Activated T-helper 2 cell treated with anti-CD3 and anti-CD28 coated beads, Interferon-gamma antibody, Interleukin-2, Interleukin-4, amounts not matched to agents 10 μg/mL and 5 μg/mL and 100 μg/mL, durations not matched to agents 14 hours and 24 hours and 36 hours (primary cell): Measurements from ENCODE around the gene SPOCK2. TPM values are rescaled to one million over a fixed set of nuclear protein-coding genes. Genes with fewer than 3 reads are reported as not detected.

ENCODE experiments used
- DNase-seq: peaks from one replicate; pipeline ENCODE4 v3.0.0; 2021; ENCODE audit warnings: low spot score
- H3K27ac Mint-ChIP-seq: one replicate; pipeline ENCODE4 v1.8.0; 2021; ENCODE audit warnings: mixed read lengths
- H3K27me3 Mint-ChIP-seq: one replicate; pipeline ENCODE4 v1.8.0; 2021; ENCODE audit warnings: low read depth, mixed read lengths
- H3K36me3 Mint-ChIP-seq: one replicate; pipeline ENCODE4 v1.8.0; 2021; ENCODE audit warnings: low read depth, mixed read lengths
- H3K4me1 Mint-ChIP-seq: one replicate; pipeline ENCODE4 v1.8.0; 2021; ENCODE audit warnings: low read depth, mixed read lengths
- H3K4me3 Mint-ChIP-seq: one replicate; pipeline ENCODE4 v1.8.0; 2021; ENCODE audit warnings: low read depth, mild to moderate bottlenecking, moderate library complexity, mixed read lengths
- H3K9me3 Mint-ChIP-seq: one replicate; pipeline ENCODE4 v1.8.0; 2021; ENCODE audit warnings: mixed read lengths
- intact Hi-C: fragments of 100-400 bp; cut with micrococcal nuclease; formaldehyde crosslinking; loops from one replicate; pipeline ENCODE4 v1.15.1; 2023
- total RNA-seq: library from RNA; stranded (reverse); gene quantifications from 2 replicates; pipeline ENCODE4 v1.2.3, GENCODE V29; 2022

Gene SPOCK2
- total RNA-seq, 1 donor from 2014 or later, result 137 TPM

- Mint-ChIP-seq H3K27me3 (no peaks in the 10 kb centered on the region), H3K9me3 (no peaks in the 10 kb centered on the region), H3K36me3 (peaks cover 47% of the 10 kb centered on the region)
Measured at GRCh38 chr10:72082856-72083789, 5.2 kb downstream of the SPOCK2 start.

DNA sequence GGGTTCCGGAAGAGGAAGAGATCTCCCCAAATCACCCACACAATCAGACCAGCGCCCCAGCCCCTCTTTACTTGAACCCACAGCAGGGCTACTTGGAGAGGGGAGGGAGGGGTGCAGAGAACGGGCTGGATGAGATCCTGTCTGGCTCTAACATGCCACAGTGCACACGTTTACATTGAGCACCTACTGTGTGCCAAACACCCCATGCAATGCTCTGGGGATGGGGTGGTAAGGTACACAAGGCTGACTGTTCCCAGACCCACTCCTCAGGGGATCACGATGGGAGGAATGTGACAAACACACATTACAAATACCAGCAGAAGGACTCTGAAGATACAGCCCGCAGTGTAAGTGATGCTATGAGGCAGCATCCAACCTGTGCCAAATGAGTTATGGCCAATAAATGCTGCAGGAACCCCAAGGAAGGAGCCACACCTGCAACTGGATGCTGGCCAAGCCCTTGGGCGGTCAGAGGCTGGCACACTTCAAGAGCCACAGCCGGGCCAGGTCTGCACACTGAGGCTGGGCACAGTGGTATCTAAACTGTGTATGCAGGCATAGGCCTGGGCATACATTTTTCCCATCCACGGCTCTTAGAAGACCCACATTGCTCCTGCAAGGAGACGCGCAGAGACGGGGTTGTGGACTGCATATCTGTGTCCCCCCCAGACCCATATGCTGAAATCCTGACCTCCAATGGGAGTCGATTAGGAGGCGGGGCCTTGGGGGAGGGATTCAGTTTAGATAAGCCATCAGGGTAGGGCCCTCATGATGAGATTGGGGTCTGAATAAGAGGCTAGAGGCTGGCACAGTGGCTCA is 6.4 kb downstream of the SPOCK2 start:
- DNase-seq, result no peak
- no peaks in the 10 kb centered on the region for H3K9me3 Mint-ChIP-seq
- H3K27ac Mint-ChIP-seq, result no peak overlapping the region
- peaks cover 67% of the 10 kb centered on the region for H3K4me1 Mint-ChIP-seq
- intact Hi-C loops, result no loop called here
- H3K27me3 Mint-ChIP-seq, result no peaks in the 10 kb centered on the region
- no peak overlapping the region for H3K4me3 Mint-ChIP-seq
- peaks cover 43% of the 10 kb centered on the region for H3K36me3 Mint-ChIP-seq

More at GRCh38 chr10:72082856-72083789, 5.2 kb downstream of the SPOCK2 start:
- DNase-seq, result no peak
- intact Hi-C loops, result no loop called here
- H3K4me1 Mint-ChIP-seq, result peaks cover 58% of the 10 kb centered on the region
- peak overlapping the region; percentile 67 for H3K27ac Mint-ChIP-seq
- peak overlapping the region; percentile 94 for H3K4me3 Mint-ChIP-seq

DNA sequence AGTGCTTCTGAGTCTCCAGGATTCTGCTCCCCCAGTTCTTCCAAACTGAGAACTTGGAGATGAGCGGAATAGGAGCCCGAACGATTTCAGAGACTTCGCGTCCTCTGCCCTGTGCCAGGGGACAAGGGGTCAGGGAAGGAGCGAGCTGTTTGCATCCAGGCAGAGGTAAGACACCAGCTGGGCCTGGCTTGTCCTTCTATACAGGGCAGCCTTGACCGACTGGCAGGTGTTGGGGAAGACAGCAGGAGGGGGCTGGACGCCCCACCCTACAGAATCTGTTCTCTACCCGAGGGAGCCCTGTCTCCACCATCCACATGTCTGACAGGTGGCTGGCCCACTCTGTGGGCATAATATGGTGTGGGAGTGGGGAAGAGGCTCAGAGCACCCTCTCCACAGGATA is 7.1 kb downstream of the SPOCK2 start:
- no peak overlapping the region for H3K4me3 Mint-ChIP-seq
- H3K27ac Mint-ChIP-seq, result no peak overlapping the region
- peaks cover 36% of the 10 kb centered on the region for H3K36me3 Mint-ChIP-seq
- no peaks in the 10 kb centered on the region for H3K9me3 Mint-ChIP-seq
- DNase-seq, result no peak
- H3K27me3 Mint-ChIP-seq, result no peaks in the 10 kb centered on the region
- intact Hi-C loops, result no loop called here
- peaks cover 65% of the 10 kb centered on the region for H3K4me1 Mint-ChIP-seq

DNA sequence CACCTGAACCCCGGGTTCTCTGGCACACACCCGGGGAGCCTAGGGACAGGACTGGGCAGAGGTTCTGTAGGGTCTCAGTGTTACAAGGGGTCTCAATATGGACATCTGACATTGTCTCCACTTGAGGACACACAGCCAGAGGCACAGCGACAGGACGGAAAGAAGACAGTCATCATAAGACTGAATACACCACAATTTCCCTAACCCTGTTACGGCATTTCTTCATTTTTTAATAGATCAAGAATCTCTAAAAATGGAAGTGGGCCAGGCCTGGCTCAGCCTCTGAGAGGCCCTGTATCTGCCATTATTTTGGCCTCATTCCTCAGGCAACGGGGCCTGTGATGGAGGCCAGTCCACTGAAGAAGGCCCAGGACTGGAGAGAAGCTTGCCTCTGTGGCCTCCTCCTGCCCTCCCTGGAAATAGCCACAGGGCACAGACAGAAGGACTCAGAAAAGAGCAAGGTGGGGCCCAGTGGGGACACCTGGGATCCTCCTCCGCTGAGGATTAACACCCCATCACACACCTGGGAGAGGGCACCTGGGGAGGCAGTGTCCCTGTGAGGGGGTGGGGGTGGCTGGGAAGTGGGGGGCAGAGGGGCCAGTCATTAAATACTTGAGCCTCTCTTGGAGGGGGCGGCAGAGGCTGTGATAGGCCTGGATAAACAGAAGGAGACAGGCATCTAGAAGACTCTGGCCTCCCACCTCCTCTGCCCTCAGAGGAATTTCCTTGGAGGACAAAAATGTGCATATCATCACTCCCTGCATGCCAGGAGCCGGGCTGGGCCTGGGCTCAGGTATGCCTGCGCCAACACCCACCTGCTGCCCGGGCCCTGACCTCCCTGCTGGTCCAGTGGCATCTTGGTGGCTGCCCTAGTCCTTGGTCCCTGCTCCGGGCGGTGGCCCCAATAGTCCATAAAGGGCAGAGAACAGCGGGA is 8.0 kb downstream of the SPOCK2 start:
- H3K36me3 Mint-ChIP-seq, result peaks cover 32% of the 10 kb centered on the region
- no peaks in the 10 kb centered on the region for H3K9me3 Mint-ChIP-seq
- H3K27ac Mint-ChIP-seq, result peak overlapping the region; percentile 58
- intact Hi-C loops, result no loop called here
- no peaks in the 10 kb centered on the region for H3K27me3 Mint-ChIP-seq
- no peak for DNase-seq
- H3K4me3 Mint-ChIP-seq, result no peak overlapping the region
- peaks cover 65% of the 10 kb centered on the region for H3K4me1 Mint-ChIP-seq

DNA sequence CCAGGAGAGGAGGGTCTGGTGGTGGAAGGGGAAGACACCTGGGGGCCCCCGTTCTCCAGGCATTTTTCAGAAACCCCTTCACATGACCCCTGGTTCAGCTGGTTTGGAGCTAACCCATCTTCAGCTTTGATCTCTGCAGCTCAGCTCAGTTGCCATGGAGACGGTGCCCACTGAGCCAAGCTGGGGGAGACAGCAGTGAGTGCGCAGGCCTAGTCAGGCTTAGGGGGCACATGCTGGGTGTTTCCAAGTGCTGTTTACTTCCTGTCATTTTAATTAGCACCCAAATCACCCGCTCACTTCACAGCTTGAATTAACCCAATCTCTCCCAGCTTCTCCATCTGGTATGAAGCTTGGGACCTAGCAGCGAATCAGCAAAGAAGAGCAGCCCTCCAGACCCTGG is 9.0 kb downstream of the SPOCK2 start:
- Mint-ChIP-seq H3K4me3 (no peak overlapping the region), H3K4me1 (peaks cover 62% of the 10 kb centered on the region), H3K27me3 (no peaks in the 10 kb centered on the region), H3K9me3 (no peaks in the 10 kb centered on the region), H3K27ac (no peak overlapping the region), H3K36me3 (peaks cover 29% of the 10 kb centered on the region)
- intact Hi-C loops, result no loop called here
- DNase-seq, result no peak

DNA sequence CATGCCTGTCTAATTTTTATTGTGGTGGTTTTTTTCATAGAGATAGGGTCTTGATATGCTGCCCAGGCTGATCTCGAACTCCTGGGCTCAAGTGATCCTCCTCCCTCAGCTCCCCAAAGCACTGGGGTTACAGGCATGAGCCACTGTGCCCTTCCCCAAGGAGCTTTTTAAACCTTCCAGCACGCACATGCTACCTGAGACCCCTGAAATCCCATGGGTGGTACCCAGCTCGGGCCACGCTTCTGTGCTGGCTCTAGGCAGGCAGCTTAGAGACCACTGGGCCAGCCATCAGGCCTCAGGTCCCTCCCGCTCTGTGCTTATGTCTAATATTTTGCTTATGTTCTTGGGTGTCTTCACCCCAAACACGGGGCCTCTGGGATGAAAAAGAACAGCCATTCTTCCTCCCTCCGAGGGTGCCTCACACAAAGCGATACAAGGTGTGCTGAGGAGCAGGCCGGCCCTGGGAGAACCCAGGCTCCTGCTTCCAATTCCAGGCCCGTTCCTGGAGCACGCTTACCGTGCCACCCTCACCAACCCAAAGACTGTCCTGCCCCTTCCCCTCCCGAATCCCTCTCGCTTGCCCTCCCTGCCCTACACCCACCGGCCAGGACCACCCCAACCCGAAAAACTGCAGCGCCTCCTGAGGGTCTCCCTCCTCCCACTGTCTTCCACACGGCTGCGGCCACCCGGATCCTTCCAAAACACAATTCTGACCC is 10.9 kb downstream of the SPOCK2 start:
- intact Hi-C loops, result no loop called here
- Mint-ChIP-seq H3K27me3 (no peaks in the 10 kb centered on the region), H3K4me1 (peaks cover 49% of the 10 kb centered on the region)

GRCh38 chr10:72076756-72077155 is 11.6 kb downstream of the SPOCK2 start:
- Mint-ChIP-seq H3K9me3 (no peaks in the 10 kb centered on the region), H3K4me1 (peaks cover 46% of the 10 kb centered on the region), H3K4me3 (no peak overlapping the region), H3K36me3 (peaks cover 34% of the 10 kb centered on the region), H3K27ac (no peak overlapping the region), H3K27me3 (no peaks in the 10 kb centered on the region)
- intact Hi-C loops, result no loop called here
- DNase-seq, result no peak

More for the DNA sequence above, 10.9 kb downstream of the SPOCK2 start:
- no peaks in the 10 kb centered on the region for H3K9me3 Mint-ChIP-seq
- H3K27ac Mint-ChIP-seq, result peak overlapping the region; percentile 68
- no peak overlapping the region for H3K4me3 Mint-ChIP-seq
- peaks cover 33% of the 10 kb centered on the region for H3K36me3 Mint-ChIP-seq
- DNase-seq, result no peak

GRCh38 chr10:72075376-72076115 is 12.8 kb downstream of the SPOCK2 start:
- no peaks in the 10 kb centered on the region for H3K27me3 Mint-ChIP-seq

DNA sequence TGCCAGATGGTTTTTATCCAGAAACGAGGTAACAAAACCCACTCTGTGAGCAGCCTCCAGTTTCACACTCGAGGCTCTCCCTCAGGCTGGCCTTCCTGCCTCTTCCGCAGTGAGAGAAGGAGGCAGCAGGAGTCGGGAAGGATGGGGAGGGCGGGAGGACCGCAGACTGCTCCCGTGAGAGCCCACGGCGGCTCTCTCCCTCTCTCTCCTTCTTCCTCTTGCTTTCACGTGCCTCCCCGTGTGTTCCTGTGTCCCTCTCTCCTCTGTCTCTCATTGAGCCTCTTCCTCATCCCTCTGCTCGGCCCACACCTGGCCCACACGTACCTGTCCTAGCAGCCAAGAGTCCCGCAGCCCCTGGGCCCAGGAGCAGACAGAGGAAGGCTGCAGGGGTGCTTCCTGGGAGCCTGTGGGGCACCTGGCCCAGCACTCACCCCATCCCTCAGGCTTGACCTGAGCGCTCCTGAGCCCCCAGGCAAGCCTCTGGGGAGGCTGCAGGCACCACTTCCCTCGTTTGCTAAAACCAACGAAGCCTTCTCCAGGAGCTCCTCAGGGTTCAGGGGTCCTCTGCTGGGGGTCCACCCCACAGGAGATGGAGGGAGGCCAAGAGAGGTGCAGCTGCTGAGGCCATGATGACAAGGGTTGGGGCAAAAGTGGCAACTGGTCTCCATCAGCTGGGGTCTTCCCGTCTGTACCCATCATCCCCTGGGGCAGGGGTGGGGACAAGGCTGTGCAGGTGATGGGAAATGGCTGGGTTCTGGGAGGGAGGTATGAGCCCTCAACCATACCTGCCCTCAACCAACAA is 13.6 kb downstream of the SPOCK2 start:
- peaks cover 52% of the 10 kb centered on the region for H3K36me3 Mint-ChIP-seq
- no peaks in the 10 kb centered on the region for H3K9me3 Mint-ChIP-seq
- no peaks in the 10 kb centered on the region for H3K27me3 Mint-ChIP-seq
- no peak overlapping the region for H3K4me3 Mint-ChIP-seq
- H3K4me1 Mint-ChIP-seq, result peaks cover 38% of the 10 kb centered on the region
- intact Hi-C loops, result no loop called here
- peak overlapping the region; percentile 50 for H3K27ac Mint-ChIP-seq
- DNase-seq, result no peak

More at GRCh38 chr10:72075376-72076115, 12.8 kb downstream of the SPOCK2 start:
- peaks cover 46% of the 10 kb centered on the region for H3K36me3 Mint-ChIP-seq
- no peaks in the 10 kb centered on the region for H3K9me3 Mint-ChIP-seq
- no peak for DNase-seq
- peaks cover 43% of the 10 kb centered on the region for H3K4me1 Mint-ChIP-seq
- intact Hi-C loops, result no loop called here
- H3K27ac Mint-ChIP-seq, result peak overlapping the region; percentile 40
- H3K4me3 Mint-ChIP-seq, result no peak overlapping the region

- peaks cover 61% of the 10 kb centered on the region for H3K36me3 Mint-ChIP-seq
Measured at GRCh38 chr10:72073708-72074573, 14.4 kb downstream of the SPOCK2 start.

More at GRCh38 chr10:72073708-72074573, 14.4 kb downstream of the SPOCK2 start:
- intact Hi-C loops, result no loop called here
- Mint-ChIP-seq H3K4me3 (no peak overlapping the region), H3K27ac (peak overlapping the region; percentile 14), H3K4me1 (peaks cover 33% of the 10 kb centered on the region), H3K27me3 (no peaks in the 10 kb centered on the region), H3K9me3 (no peaks in the 10 kb centered on the region)
- DNase-seq, result no peak
